Measurements from ENCODE around the gene EIF4A2. TPM values are rescaled to one million over a fixed set of nuclear protein-coding genes. Genes with fewer than 3 reads are reported as not detected.
A peak's percentile ranks its signal among the peaks of the same experiment; 100 is the strongest.

The EIF4A2 gene
- total RNA-seq, 1 experiment from 2014 or later: 398 TPM

- H3K4me3 Mint-ChIP-seq: peak overlapping the region; percentile 64 to 99; a peak in 4 of 5 replicates
- H4K5ac ChIP-seq (ENCODE audit: insufficient read length, low read depth, low read length): no peak overlapping the region
- no peak overlapping the region for H2BK15ac ChIP-seq (ENCODE audit: low read depth, low read length)
- H3K18ac ChIP-seq (ENCODE audit: insufficient read length, low read depth, low read length): no peak overlapping the region
- no peaks in the 10 kb centered on the region for H3K27me3 ChIP-seq (ENCODE audit: insufficient read depth, low read length)
- H2BK12ac ChIP-seq (ENCODE audit: insufficient read length, low read depth, low read length): no peak overlapping the region
- H3T11ph ChIP-seq (ENCODE audit: low read length): no peak overlapping the region
- H3K56ac ChIP-seq (ENCODE audit: insufficient read length, low read depth, low read length): no peak overlapping the region
- no peak overlapping the region for H3K14ac ChIP-seq (ENCODE audit: insufficient read depth, low read length)
- no peaks in the 10 kb centered on the region for H3K9me3 ChIP-seq (ENCODE audit: control insufficient read depth, low read depth, low read length)
- TF ChIP-seq CTCF (conservative IDR thresholded peaks at IDR 0.05): no peak
- H3K36me3 Mint-ChIP-seq (ENCODE audit: insufficient read depth in 1 of 3, low read depth in 3 of 3): peaks cover 64 to 89% (median 78%) of the 10 kb centered on the region in 3 experiments
- peaks cover 6% of the 10 kb centered on the region for H3K23me2 ChIP-seq (ENCODE audit: insufficient read length, low read depth, low read length, poor library complexity, severe bottlenecking)
- H3K27ac ChIP-seq (ENCODE audit: insufficient read length, low read depth, low read length): no peak overlapping the region
- H3K4me1 ChIP-seq (ENCODE audit: insufficient read depth, low read length): no peaks in the 10 kb centered on the region
- H2AFZ ChIP-seq (ENCODE audit: low read length): no peak overlapping the region
- H2BK5ac ChIP-seq (ENCODE audit: insufficient read length, low read length): no peak overlapping the region
- peak overlapping the region; percentile 93 for H3K4me2 ChIP-seq (ENCODE audit: insufficient read depth, insufficient read length, low read length)
- no peaks in the 10 kb centered on the region for H3K79me1 ChIP-seq (ENCODE audit: insufficient read depth, low read depth, low read length, poor library complexity, severe bottlenecking)
- no peak overlapping the region for H3K4ac ChIP-seq (ENCODE audit: low read depth, low read length)
- peaks cover 11 to 26% of the 10 kb centered on the region in 2 experiments for H3K4me1 Mint-ChIP-seq
- no peak overlapping the region for H3K23ac ChIP-seq (ENCODE audit: insufficient read length, low read depth, low read length)
- no peak overlapping the region for H2BK20ac ChIP-seq (ENCODE audit: low read depth, low read length, poor library complexity, severe bottlenecking)
- no peak overlapping the region for H2BK120ac ChIP-seq (ENCODE audit: low read depth, low read length, poor library complexity, severe bottlenecking)
- 100% methylated on average over 7 of the region's 15 CpGs for WGBS (ENCODE audit: extremely low coverage, insufficient read length, low lambda C conversion rate)
- peaks cover 5% of the 10 kb centered on the region; the same call in 1 of the 2 replicates for H3K27me3 Mint-ChIP-seq (ENCODE audit: low read depth)
- H2AK5ac ChIP-seq (ENCODE audit: insufficient read length, low read length): no peak overlapping the region
- H4K8ac ChIP-seq (replicated peaks; ENCODE audit: insufficient read length, low read depth, low read length): no peak overlapping the region
- H3K79me2 ChIP-seq (ENCODE audit: insufficient read depth, low read length): peaks cover 20% of the 10 kb centered on the region; the same call in 1 of the 2 replicates
- H4K20me1 ChIP-seq (ENCODE audit: control insufficient read depth, insufficient read depth, insufficient read length): no peaks in the 10 kb centered on the region
- H4K91ac ChIP-seq (ENCODE audit: insufficient read length, low read depth, low read length): no peak overlapping the region
- DNase-seq: no peak
- H3K9ac ChIP-seq (ENCODE audit: extremely low read depth, insufficient read length, low read length): no peak overlapping the region
- peaks cover 11% of the 10 kb centered on the region in 2 experiments for H3K9me3 Mint-ChIP-seq
- H3K27ac Mint-ChIP-seq: peak overlapping the region in 1 of 3 experiments; percentile 100; a peak in 2 of 7 replicates
Measured at GRCh38 chr3:186787642-186788481, 4.5 kb downstream of the EIF4A2 start.

All from H9 (cell line).